Naive thymus-derived CD4-positive, alpha-beta T cell (primary cell): ENCODE results near the gene COX6B2. TPM values are rescaled to one million over a fixed set of nuclear protein-coding genes. Genes with fewer than 3 reads are reported as not detected.
"Not testable (repeated sequence)": the region's sequence is repeated elsewhere in the genome, so short reads cannot be mapped to it uniquely, and the experiment has no call there.

Source experiments
- ATAC-seq: fragments of 150-1000 bp; cut with Tn5 transposase; 2 replicates; pipeline ENCODE4 v1.10.0; 2021; ENCODE audit warnings: mild to moderate bottlenecking, moderate library complexity
- CTCF ChIA-PET: fragments of 350-600 bp; sonication (Branson Sonifier 250); formaldehyde crosslinking; loops from one replicate; lab custom pipeline; 2021; ENCODE audit warnings: antibody characterized with exemption; lab: Charles Lee
- POLR2A ChIA-PET: fragments of 350-600 bp; sonication (Branson Sonifier 250); formaldehyde crosslinking; loops from one replicate; lab custom pipeline; 2021; ENCODE audit warnings: antibody characterized with exemption, inconsistent platforms; lab: Charles Lee
- DNase-seq, 9 donors: peaks; one replicate each; pipeline versions ENCODE4 v3.0.0 to v3.0.0-alpha.2; 2020 to 2022; ENCODE audit warnings: mixed read lengths in 1 of 9
- H3K27ac ChIP-seq: one replicate; pipeline ENCODE4 v1.7.0; 2013; ENCODE audit warnings: mild to moderate bottlenecking, low read depth, low read length, moderate library complexity
- H3K27me3 ChIP-seq, 2 donors: one replicate each; pipeline ENCODE4 v1.7.0; 2013; ENCODE audit warnings: low read length in 2 of 2, mild to moderate bottlenecking in 2 of 2, moderate library complexity in 2 of 2; ENCODE audit not compliant: control insufficient read depth in 2 of 2, insufficient read depth in 2 of 2
- H3K36me3 ChIP-seq, 3 experiments: 1 replicate in 2 of 3; 2 replicates in 1 of 3; pipeline ENCODE4 v1.7.0; 2013; ENCODE audit warnings: low read length in 3 of 3, mild to moderate bottlenecking in 3 of 3, moderate library complexity in 1 of 3; ENCODE audit not compliant: insufficient read depth in 3 of 3, control insufficient read depth in 2 of 3
- H3K4me1 ChIP-seq, 2 donors: one replicate each; pipeline ENCODE4 v1.7.0; 2013; ENCODE audit warnings: low read length in 2 of 2, mild to moderate bottlenecking in 2 of 2, moderate library complexity in 1 of 2; ENCODE audit not compliant: control insufficient read depth in 2 of 2, insufficient read depth in 2 of 2
- H3K4me3 ChIP-seq: 2 replicates; pipeline ENCODE4 v1.7.0; 2013; ENCODE audit warnings: mild to moderate bottlenecking, low read length
- H3K9me3 ChIP-seq, 3 experiments: 1 replicate in 2 of 3; 2 replicates in 1 of 3; pipeline ENCODE4 v1.7.0; 2013; ENCODE audit warnings: low read length in 3 of 3; ENCODE audit not compliant: control insufficient read depth in 2 of 3
- H3K27ac Mint-ChIP-seq, 9 donors: one replicate each; pipeline ENCODE4 v1.8.0; 2020 to 2022; ENCODE audit warnings: mixed read lengths in 9 of 9, mild to moderate bottlenecking in 8 of 9, moderate library complexity in 5 of 9, inconsistent platforms in 2 of 9
- H3K27me3 Mint-ChIP-seq, 5 donors: one replicate each; pipeline ENCODE4 v1.8.0; 2021 to 2022; ENCODE audit warnings: mixed read lengths in 5 of 5, mild to moderate bottlenecking in 1 of 5
- H3K36me3 Mint-ChIP-seq, 5 donors: one replicate each; pipeline ENCODE4 v1.8.0; 2020 to 2022; ENCODE audit warnings: mixed read lengths in 5 of 5, mild to moderate bottlenecking in 3 of 5, inconsistent platforms in 1 of 5
- H3K4me1 Mint-ChIP-seq, 7 donors: one replicate each; pipeline ENCODE4 v1.8.0; 2020 to 2022; ENCODE audit warnings: mixed read lengths in 7 of 7, mild to moderate bottlenecking in 3 of 7, inconsistent platforms in 1 of 7
- H3K4me3 Mint-ChIP-seq, 10 donors: one replicate each; pipeline ENCODE4 v1.8.0; 2020 to 2022; ENCODE audit warnings: mild to moderate bottlenecking in 10 of 10, mixed read lengths in 10 of 10, moderate library complexity in 6 of 10, inconsistent platforms in 2 of 10
- H3K9me3 Mint-ChIP-seq, 11 donors: one replicate each; pipeline ENCODE4 v1.8.0; 2020 to 2022; ENCODE audit warnings: mixed read lengths in 11 of 11, mild to moderate bottlenecking in 4 of 11, inconsistent platforms in 1 of 11, moderate library complexity in 1 of 11
- intact Hi-C, 2 donors: fragments of 100-400 bp; cut with micrococcal nuclease; formaldehyde crosslinking; loops; one replicate each; pipeline ENCODE4 v1.15.1; 2023
- polyA plus RNA-seq, 2 donors: library from polyadenylated mRNA; unstranded; fragments of 300-500 nt; fragmentation: Illumina TruSeq; gene quantifications; one replicate each; pipeline ENCODE4 v1.2.3, GENCODE V29; 2021
- total RNA-seq, 6 experiments: library from RNA in 5 of 6; stranded (reverse) in 5 of 6; gene quantifications; 1 replicate in 5 of 6; 2 replicates in 1 of 6; pipeline ENCODE4 v1.2.3 and lab custom pipeline; 2021 to 2026

The COX6B2 gene
- total and polyA plus RNA-seq, 7 experiments from 2014 or later: 0.37 to 0.49 TPM; not detected in 5

DNA sequence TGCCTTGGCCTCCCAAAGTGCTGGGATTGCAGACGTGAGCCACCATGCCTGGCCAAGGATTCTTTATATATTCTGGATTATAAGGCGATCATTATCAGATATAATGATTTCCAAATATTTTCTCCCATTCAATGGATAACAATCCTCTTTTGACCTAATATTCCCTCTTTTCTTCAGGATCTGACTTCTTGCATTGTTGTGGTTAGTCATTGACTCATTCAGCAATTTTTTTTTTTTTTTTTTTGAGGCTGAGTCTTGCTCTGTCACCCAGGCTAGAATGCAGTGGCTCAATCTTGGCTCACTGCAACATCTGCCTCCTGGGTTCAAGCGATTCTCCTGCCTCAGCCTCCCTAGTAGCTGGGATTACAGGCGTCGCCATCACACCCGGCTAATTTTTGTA is 24.7 kb downstream of the COX6B2 start:
- H3K4me3 Mint-ChIP-seq, DNase-seq, H3K9me3 Mint-ChIP-seq, H3K36me3 Mint-ChIP-seq, H3K4me1 Mint-ChIP-seq, H3K9me3 ChIP-seq, H3K27me3 ChIP-seq, H3K36me3 ChIP-seq, H3K4me3 ChIP-seq, intact Hi-C loops, CTCF ChIA-PET, H3K27ac ChIP-seq, H3K4me1 ChIP-seq, ATAC-seq, POLR2A ChIA-PET: not testable (repeated sequence)
- peaks cover 0 to 15% (median 10%) of the 10 kb centered on the region in 5 donors for H3K27me3 Mint-ChIP-seq
- peak overlapping the region in 1 of 9 donors; percentile 59 for H3K27ac Mint-ChIP-seq

- CTCF ChIA-PET, POLR2A ChIA-PET, H3K4me1 Mint-ChIP-seq, H3K4me3 ChIP-seq, H3K27me3 ChIP-seq, H3K27ac ChIP-seq, H3K27ac Mint-ChIP-seq, H3K36me3 ChIP-seq, DNase-seq, ATAC-seq, intact Hi-C loops, H3K9me3 Mint-ChIP-seq, H3K36me3 Mint-ChIP-seq, H3K9me3 ChIP-seq, H3K4me3 Mint-ChIP-seq, H3K4me1 ChIP-seq: not testable (repeated sequence)
- peaks cover 0 to 14% (median 7%) of the 10 kb centered on the region in 5 donors for H3K27me3 Mint-ChIP-seq
Measured at GRCh38 chr19:55328774-55329318, 25.7 kb downstream of the COX6B2 start.

- no peak within 1 kb of the TSS for H3K4me3 ChIP-seq
- peaks cover 0 to 14% (median 0%) of the 10 kb centered on the region in 7 donors for H3K4me1 Mint-ChIP-seq
- POLR2A ChIA-PET: no interaction called here
- H3K36me3 ChIP-seq: no peaks in the 10 kb centered on the region
- H3K9me3 Mint-ChIP-seq: no peaks in the 10 kb centered on the region
- peak within 1 kb of the TSS in 1 of 9 donors; percentile 52 for H3K27ac Mint-ChIP-seq
- DNase-seq (no peak), ATAC-seq (no peak)
- no peaks in the 10 kb centered on the region for H3K9me3 ChIP-seq
- H3K36me3 Mint-ChIP-seq: peaks cover 0 to 3% (median 0%) of the 10 kb centered on the region in 5 donors
- no peak within 1 kb of the TSS for H3K27ac ChIP-seq
- intact Hi-C loops: no loop called here
- H3K4me3 Mint-ChIP-seq: no peak within 1 kb of the TSS
- H3K4me1 ChIP-seq: no peaks in the 10 kb centered on the region
- no peaks in the 10 kb centered on the region for H3K27me3 ChIP-seq
- CTCF ChIA-PET: no interaction called here
- H3K27me3 Mint-ChIP-seq: peaks cover 0 to 16% (median 4%) of the 10 kb centered on the region in 5 donors
Measured at GRCh38 chr19:55325172-55325571, 29.3 kb downstream of the COX6B2 start, which contains the start of gene TMEM150B. TSS of gene TMEM150B (minus strand) at chr19:55325341. CDS start at chr19:55321036, 4,305 bp downstream.

- Mint-ChIP-seq H3K27me3 (peaks cover 0 to 16% (median 4%) of the 10 kb centered on the region in 5 donors), H3K27ac (peak overlapping the region in 1 of 9 donors; percentile 21), H3K36me3 (peaks cover 0 to 3% (median 0%) of the 10 kb centered on the region in 5 donors), H3K9me3 (no peaks in the 10 kb centered on the region), H3K4me3 (no peak overlapping the region), H3K4me1 (peaks cover 0 to 14% (median 0%) of the 10 kb centered on the region in 7 donors)
- no peaks in the 10 kb centered on the region for H3K36me3 ChIP-seq
- no peaks in the 10 kb centered on the region for H3K9me3 ChIP-seq
- DNase-seq: no peak
- H3K27ac ChIP-seq: no peak overlapping the region
- ATAC-seq: no peak
- ChIA-PET CTCF (no interaction called here), POLR2A (no interaction called here)
- no peak overlapping the region for H3K4me3 ChIP-seq
- intact Hi-C loops: no loop called here
- H3K4me1 ChIP-seq: no peaks in the 10 kb centered on the region
- H3K27me3 ChIP-seq: no peaks in the 10 kb centered on the region
Measured at GRCh38 chr19:55324662-55325061, 29.9 kb downstream of the COX6B2 start.

- H3K4me3 ChIP-seq: no peak overlapping the region
- no peaks in the 10 kb centered on the region for H3K27me3 ChIP-seq
- CTCF ChIA-PET: no interaction called here
- ATAC-seq (no peak), DNase-seq (no peak)
- peaks cover 0 to 13% (median 0%) of the 10 kb centered on the region in 5 donors for H3K27me3 Mint-ChIP-seq
- no peaks in the 10 kb centered on the region for H3K9me3 ChIP-seq
- H3K9me3 Mint-ChIP-seq: no peaks in the 10 kb centered on the region
- no peaks in the 10 kb centered on the region for H3K36me3 ChIP-seq
- no peak overlapping the region for H3K27ac Mint-ChIP-seq
- no peaks in the 10 kb centered on the region for H3K4me1 ChIP-seq
- no peak overlapping the region for H3K27ac ChIP-seq
- no peaks in the 10 kb centered on the region for H3K36me3 Mint-ChIP-seq
- no peak overlapping the region for H3K4me3 Mint-ChIP-seq
- POLR2A ChIA-PET: no interaction called here
- intact Hi-C loops: no loop called here
- peaks cover 0 to 12% (median 0%) of the 10 kb centered on the region in 7 donors for H3K4me1 Mint-ChIP-seq
Measured at GRCh38 chr19:55322204-55322885, 32.2 kb downstream of the COX6B2 start.

DNA sequence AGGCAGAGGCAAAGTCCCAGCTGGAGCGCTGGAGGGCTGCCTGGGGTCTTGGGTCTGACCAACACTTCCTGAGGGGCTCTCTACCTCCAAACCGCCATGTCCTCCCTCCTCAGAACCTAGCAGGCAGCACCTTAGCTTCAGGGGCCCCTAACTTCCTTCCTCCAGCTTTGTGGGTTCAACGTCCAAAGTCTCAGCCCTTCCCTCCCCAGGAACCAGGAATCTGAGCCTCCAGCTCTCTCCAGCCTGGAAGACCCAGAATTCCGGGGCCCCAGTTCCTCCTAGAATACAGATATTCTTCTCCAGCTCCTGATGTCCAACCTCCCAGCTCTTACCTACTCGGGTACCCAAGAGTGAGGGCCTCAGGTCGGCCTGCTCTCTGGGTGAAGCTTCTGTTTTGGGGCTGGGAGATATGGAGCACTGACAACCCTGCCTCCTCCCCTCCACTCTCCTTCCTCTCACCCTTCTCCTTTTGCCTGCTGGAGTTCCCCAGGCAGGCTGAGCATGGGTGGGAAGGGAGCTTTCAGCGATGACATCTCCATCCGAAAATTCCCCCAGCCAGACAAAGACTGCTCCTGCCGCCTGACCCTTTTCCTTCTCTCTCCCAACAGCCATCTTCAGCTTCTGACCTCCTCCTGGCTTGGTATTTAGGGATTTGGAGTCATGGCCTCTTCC is 32.9 kb downstream of the COX6B2 start:
- Histone ChIP-seq H3K4me3 (no peak overlapping the region), H3K4me1 (no peaks in the 10 kb centered on the region), H3K9me3 (no peaks in the 10 kb centered on the region), H3K27ac (no peak overlapping the region), H3K36me3 (no peaks in the 10 kb centered on the region), H3K27me3 (no peaks in the 10 kb centered on the region)
- H3K4me1 Mint-ChIP-seq: peaks cover 0 to 12% (median 0%) of the 10 kb centered on the region in 7 donors
- POLR2A ChIA-PET: interaction anchor here (0.6 to 0.8 kb wide), 3 partner anchors 15 to 276 kb away, joined by 3 to 4 read pairs (median 4); no protein-coding TSS in a partner anchor
- no peak for ATAC-seq
- no peaks in the 10 kb centered on the region for H3K9me3 Mint-ChIP-seq
- H3K27ac Mint-ChIP-seq: peak overlapping the region in 1 of 9 donors; percentile 20
- intact Hi-C loops: no loop called here
- CTCF ChIA-PET: no interaction called here
- no peak for DNase-seq
- peaks cover 0 to 13% (median 0%) of the 10 kb centered on the region in 5 donors for H3K27me3 Mint-ChIP-seq
- H3K36me3 Mint-ChIP-seq: no peaks in the 10 kb centered on the region
- H3K4me3 Mint-ChIP-seq: no peak overlapping the region
